Stimulated activated effector memory CD8-positive, alpha-beta T cell treated with anti-CD3 and anti-CD28 coated beads, Interleukin-12 subunit alpha, Interleukin-12 subunit beta, amount 100 ng/mL, for 72 hours (primary cell): Measurements from ENCODE around the gene SRGAP1.

Experiments
- ATAC-seq: fragments of 150-1000 bp; cut with Tn5 transposase; 2 replicates; pipeline ENCODE4 v1.10.0; 2021
- DNase-seq, 2 donors: peaks; one replicate each; pipeline ENCODE4 v3.0.0; 2021 to 2022; ENCODE audit warnings: low spot score in 2 of 2
- H3K27ac Mint-ChIP-seq: one replicate; pipeline ENCODE4 v1.8.0; 2022; ENCODE audit warnings: mild to moderate bottlenecking, mixed read lengths
- H3K36me3 Mint-ChIP-seq: one replicate; pipeline ENCODE4 v1.8.0; 2022; ENCODE audit warnings: mild to moderate bottlenecking, mixed read lengths
- H3K4me1 Mint-ChIP-seq: one replicate; pipeline ENCODE4 v1.8.0; 2022; ENCODE audit warnings: mixed read lengths
- H3K4me3 Mint-ChIP-seq: one replicate; pipeline ENCODE4 v1.8.0; 2022; ENCODE audit warnings: mild to moderate bottlenecking, mixed read lengths
- H3K9me3 Mint-ChIP-seq: one replicate; pipeline ENCODE4 v1.8.0; 2022; ENCODE audit warnings: mixed read lengths

The SRGAP1 gene

DNA sequence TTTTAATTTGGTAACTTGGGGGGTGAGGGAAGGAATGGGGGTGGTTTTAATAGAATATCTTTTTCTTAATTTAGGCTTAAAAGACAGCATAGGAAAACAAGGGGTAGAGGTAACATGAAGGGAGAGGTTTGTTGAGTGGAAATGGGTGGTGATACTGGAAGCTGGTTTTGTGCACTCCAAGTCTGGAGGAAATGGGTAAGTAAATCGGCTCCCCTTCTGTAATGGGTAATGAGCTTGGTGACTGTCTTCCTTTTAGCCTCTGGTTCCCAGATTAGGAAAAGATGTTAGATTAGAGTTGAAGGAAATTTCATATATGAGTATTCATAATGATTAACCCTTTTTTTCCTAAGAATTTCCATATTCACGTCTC lies 122.1 kb downstream of the SRGAP1 start:
- DNase-seq = no peak
- no peaks in the 10 kb centered on the region for H3K9me3 Mint-ChIP-seq
- no peaks in the 10 kb centered on the region for H3K36me3 Mint-ChIP-seq
- ATAC-seq = no peak
- H3K27ac Mint-ChIP-seq = no peak overlapping the region
- no peaks in the 10 kb centered on the region for H3K4me1 Mint-ChIP-seq
- H3K4me3 Mint-ChIP-seq = no peak overlapping the region

DNA sequence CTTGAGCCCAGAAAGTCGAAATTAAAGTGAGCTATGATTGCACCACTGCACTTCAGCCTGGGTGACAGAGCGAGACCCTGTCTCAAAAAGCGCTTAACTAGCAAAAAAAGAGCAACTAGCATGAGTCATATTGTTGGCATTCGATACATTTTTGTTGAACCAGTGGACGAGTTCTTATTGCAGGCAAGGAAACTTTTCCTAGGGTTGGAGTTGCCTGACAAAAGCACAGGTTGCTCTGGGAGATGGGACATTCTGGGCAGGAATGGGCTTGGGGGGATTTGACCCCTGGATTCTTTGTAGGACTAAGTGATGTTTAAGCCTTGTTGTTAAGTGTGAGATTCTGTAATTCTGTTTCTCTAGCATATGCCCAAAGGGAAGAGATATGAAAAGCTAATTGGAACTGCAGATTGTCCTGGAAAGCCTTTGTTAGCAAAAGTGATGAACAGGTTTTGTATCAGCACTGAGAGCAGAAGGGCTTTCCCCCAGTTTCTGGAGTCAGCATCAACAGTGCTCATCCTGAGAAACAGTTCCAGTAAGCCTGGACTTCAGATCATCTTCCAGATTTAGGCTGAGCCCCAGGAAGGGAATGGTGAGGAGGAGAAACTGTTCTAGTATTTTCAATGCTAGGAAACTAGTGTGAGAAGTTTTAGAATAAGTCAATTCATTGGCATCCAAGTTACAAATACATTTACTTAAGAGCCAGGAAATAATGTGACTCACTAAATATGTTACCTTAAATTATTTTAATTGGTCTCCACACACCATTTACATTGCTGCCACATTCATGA lies 123.1 kb downstream of the SRGAP1 start:
- H3K36me3 Mint-ChIP-seq = no peaks in the 10 kb centered on the region
- no peaks in the 10 kb centered on the region for H3K9me3 Mint-ChIP-seq
- H3K4me1 Mint-ChIP-seq = no peaks in the 10 kb centered on the region
- no peak for DNase-seq
- no peak for ATAC-seq
- no peak overlapping the region for H3K4me3 Mint-ChIP-seq
- H3K27ac Mint-ChIP-seq = no peak overlapping the region

DNA sequence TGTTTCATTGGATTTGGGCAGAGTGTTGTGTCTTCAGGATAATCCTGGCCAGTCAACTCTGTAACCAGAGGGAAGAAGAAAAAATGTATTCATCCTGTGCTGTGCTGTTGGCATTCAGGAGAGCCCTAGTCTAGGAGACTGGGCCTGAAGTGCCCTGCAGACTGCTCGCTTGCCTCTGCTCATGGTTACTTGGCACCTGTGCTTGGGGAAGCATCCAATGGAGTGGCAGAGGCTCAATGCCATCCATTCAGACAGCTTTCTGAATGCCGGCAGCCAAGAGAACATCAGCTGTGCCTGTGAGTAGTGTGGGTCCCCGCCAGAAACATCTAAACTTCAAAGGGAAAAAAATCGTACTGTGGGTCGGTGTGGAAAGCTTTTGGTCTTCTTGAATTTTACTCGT lies 124.2 kb downstream of the SRGAP1 start:
- H3K4me1 Mint-ChIP-seq = no peaks in the 10 kb centered on the region
- ATAC-seq = no peak
- no peak overlapping the region for H3K27ac Mint-ChIP-seq
- H3K36me3 Mint-ChIP-seq = no peaks in the 10 kb centered on the region
- no peak overlapping the region for H3K4me3 Mint-ChIP-seq
- H3K9me3 Mint-ChIP-seq = no peaks in the 10 kb centered on the region
- DNase-seq = no peak

DNA sequence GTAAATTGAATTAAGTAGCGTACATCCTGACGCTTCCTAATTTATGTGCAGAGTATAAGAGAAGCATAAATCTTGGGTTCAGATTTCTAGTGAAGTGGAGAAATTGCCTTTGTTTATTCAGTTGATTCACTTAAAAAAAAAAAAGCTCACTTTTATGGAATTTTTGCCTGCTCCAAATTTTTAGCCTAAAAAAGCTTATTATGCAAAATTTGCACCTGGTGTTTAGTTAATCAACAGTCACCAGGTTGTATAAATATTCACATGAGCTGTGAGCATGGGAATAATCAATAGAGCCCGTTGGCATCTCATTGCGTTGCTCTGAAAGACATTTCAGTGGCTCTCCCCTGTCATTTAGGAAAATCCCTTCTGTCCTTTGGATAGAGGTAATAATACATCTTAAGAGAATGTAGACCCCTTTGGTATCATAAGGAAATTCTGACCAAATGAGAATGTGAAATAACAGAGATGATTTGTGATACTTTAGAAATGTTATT lies 132.4 kb downstream of the SRGAP1 start:
- no peak overlapping the region for H3K4me3 Mint-ChIP-seq
- no peaks in the 10 kb centered on the region for H3K4me1 Mint-ChIP-seq
- ATAC-seq = no peak
- no peaks in the 10 kb centered on the region for H3K36me3 Mint-ChIP-seq
- H3K27ac Mint-ChIP-seq = no peak overlapping the region
- no peak for DNase-seq
- H3K9me3 Mint-ChIP-seq = no peaks in the 10 kb centered on the region

DNA sequence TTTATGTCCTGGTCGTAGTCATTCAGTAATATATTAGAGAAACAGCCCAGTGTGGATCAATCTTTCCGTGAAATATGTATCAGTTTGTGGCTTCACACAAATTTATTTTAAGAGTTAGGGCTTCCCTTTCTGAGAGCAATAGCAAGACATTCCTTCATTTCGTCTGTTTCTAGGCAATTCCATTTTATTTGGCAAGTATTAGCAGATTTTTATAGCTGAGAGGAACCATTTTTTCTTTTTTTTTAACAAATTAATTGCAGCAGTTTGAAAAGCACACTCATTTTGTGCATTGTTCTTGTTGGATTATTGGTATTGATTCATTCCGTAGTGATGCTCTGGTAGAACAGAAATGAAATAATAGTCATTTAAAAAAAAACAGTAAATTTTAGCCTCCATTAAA lies 132.9 kb downstream of the SRGAP1 start:
- Mint-ChIP-seq H3K4me3 (no peak overlapping the region), H3K27ac (no peak overlapping the region), H3K36me3 (no peaks in the 10 kb centered on the region), H3K4me1 (no peaks in the 10 kb centered on the region), H3K9me3 (no peaks in the 10 kb centered on the region)
- ATAC-seq = no peak
- DNase-seq = no peak

DNA sequence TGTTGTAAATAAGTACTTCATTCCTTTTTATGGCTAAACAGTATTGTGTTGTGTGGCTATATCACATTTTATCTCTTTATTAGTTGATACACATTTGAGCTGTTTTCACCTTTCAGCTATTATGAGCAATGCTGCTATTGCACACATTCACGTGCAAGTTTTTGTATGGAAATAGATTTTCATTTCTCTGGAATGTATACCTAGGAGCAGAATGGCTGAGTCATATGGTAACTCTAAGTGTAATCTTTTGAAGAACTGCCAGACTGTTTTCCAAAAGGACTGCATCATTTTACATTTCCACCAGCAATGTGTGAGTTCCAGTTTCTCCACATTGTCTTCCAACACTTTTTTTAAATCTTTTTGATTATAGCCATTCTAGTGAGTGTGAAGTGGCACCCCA lies 134.0 kb downstream of the SRGAP1 start:
- DNase-seq = no peak
- no peaks in the 10 kb centered on the region for H3K36me3 Mint-ChIP-seq
- no peaks in the 10 kb centered on the region for H3K4me1 Mint-ChIP-seq
- H3K4me3 Mint-ChIP-seq = no peak overlapping the region
- no peak overlapping the region for H3K27ac Mint-ChIP-seq
- ATAC-seq = no peak
- no peaks in the 10 kb centered on the region for H3K9me3 Mint-ChIP-seq

DNA sequence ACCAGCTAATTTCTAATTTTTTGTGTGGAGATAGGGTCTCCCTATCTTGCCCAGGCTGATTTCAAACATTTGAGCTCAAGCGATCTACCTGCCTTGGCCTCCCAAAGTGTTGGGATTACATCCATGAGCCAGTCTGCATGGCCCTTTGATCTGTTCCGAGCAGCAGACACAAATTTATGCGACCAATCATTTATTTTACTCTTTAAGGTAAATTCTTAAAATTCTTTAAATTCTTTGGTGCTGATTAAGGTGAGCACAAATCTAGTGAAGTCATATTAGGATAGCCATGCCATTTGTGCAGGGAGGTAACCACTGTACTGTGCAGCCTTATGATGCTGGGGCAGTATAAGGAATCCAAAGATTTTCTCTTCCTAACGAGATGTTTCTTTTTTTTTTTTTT lies 135.7 kb downstream of the SRGAP1 start:
- no peak for ATAC-seq
- no peaks in the 10 kb centered on the region for H3K9me3 Mint-ChIP-seq
- no peak for DNase-seq
- no peaks in the 10 kb centered on the region for H3K4me1 Mint-ChIP-seq
- no peak overlapping the region for H3K27ac Mint-ChIP-seq
- H3K4me3 Mint-ChIP-seq = no peak overlapping the region
- no peaks in the 10 kb centered on the region for H3K36me3 Mint-ChIP-seq

DNA sequence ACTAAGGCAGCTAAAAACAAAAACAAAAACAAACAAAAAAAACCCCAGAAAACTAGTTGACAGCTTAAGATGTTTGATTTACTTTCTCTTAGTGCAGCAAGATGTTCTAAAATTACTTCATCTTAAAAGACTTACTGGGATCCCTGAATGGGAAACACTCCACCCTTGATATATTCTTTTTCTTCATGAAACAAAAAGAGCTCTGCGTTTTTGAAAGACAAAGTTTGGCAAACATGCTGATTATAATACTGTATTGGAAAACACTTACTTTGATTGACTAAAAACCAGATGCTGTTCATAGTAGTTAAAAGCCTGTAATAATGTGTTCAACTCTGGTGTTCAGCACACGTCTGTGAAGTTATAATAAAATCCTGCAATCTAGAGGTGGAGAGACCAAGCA lies 136.8 kb downstream of the SRGAP1 start:
- no peak for DNase-seq
- no peak overlapping the region for H3K4me3 Mint-ChIP-seq
- ATAC-seq = no peak
- H3K27ac Mint-ChIP-seq = no peak overlapping the region
- no peaks in the 10 kb centered on the region for H3K9me3 Mint-ChIP-seq
- no peaks in the 10 kb centered on the region for H3K4me1 Mint-ChIP-seq
- H3K36me3 Mint-ChIP-seq = no peaks in the 10 kb centered on the region

DNA sequence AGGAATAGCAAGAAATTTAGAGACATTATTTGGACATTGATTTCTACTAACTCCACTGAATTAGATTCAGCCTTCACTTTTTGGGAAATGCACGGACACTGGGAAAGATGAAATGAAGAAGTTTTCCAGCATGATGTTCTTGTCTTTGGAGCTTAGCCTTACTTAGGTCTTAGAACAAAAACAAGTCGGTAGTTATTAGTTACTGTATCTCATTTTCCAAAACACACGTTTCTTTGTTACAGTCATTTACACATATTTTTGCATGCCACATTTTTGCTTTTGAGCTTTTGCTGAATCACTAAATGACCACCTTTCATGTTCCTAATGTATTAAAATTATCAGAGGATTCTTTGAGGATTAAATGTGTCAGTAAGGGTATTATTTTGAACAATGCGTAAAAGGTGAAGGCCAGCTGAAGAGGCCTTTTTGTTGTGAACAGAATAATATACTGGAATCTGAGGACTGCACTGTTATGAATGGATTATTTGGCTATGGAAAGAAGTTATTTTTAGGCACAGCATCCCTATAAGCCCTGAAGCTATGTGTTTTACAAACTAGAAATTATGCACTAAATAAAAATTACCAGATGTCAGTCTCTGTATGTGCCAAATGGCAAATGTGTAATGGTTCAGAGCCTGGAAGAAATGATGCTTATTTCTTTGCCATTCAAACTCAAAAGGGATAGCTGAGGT lies 138.2 kb downstream of the SRGAP1 start:
- Mint-ChIP-seq H3K4me3 (no peak overlapping the region), H3K27ac (no peak overlapping the region), H3K9me3 (no peaks in the 10 kb centered on the region), H3K36me3 (no peaks in the 10 kb centered on the region), H3K4me1 (no peaks in the 10 kb centered on the region)
- DNase-seq = no peak
- ATAC-seq = no peak

DNA sequence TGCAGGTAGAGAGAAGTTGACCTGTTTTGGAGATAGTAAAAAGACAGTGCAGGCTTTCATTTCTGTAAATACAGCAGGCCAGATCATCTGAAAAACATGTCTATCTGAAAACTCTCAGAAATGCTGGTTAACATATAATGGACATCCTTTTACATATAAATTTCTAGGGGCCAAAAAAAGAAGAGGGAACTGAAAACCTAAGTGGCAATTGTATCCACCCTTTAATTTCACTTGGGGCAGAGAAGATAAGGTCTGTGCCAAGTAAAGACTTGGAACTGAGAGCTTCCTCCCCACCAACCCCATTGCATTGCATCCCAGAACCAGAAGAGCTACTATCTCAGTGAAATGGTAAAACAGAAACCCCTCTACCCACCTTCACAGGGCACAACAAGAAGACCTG lies 141.0 kb downstream of the SRGAP1 start:
- ATAC-seq (no peak), DNase-seq (no peak)
- Mint-ChIP-seq H3K36me3 (no peaks in the 10 kb centered on the region), H3K4me3 (no peak overlapping the region), H3K9me3 (no peaks in the 10 kb centered on the region), H3K4me1 (no peaks in the 10 kb centered on the region), H3K27ac (no peak overlapping the region)

DNA sequence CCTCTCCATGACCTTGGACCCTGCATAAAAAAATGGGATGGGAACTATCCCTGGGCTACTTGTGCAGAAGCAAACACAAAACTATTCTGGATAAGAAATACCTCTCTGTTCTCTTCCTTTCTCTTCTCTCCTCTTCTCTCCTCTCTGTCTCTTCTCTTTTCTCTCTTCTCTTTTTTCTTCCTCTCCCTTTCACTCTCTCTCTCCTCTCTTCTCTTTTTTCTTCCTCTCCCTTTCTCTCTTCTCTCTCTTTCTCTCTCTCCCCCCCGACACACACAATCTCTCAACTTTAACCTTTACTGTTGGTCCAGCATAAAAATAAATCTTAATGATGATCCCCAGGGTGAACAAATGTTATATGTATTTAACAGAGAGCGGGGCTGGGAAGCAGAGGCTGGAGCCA lies 141.4 kb downstream of the SRGAP1 start:
- no peaks in the 10 kb centered on the region for H3K4me1 Mint-ChIP-seq
- H3K4me3 Mint-ChIP-seq = no peak overlapping the region
- DNase-seq (no peak), ATAC-seq (no peak)
- H3K36me3 Mint-ChIP-seq = no peaks in the 10 kb centered on the region
- H3K27ac Mint-ChIP-seq = no peak overlapping the region
- H3K9me3 Mint-ChIP-seq = no peaks in the 10 kb centered on the region

DNA sequence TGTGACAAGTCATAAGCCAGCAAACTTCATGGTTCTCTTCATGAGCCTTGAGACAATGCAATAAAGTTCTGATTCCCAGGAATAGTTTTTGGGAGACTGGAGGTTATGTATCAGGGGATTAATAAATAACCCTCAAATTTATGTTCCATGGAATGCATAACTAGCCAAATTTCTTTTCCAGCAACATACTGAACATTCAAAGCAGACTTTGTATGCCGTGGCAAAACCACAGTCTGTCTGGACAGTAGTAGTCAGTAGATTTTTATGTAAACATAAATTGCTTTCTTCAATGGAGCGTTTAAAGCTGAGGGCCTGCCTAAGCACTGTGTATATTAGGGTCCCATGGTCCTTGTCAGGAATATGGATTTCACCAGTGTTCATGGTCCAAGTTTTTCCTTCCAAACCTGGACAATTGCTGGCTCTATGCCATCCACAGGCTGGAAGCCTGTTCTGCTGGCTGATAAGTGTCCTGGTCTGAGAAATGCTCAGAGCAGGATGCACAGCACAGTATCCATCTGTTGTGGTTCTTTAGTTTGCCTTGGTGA lies 144.9 kb downstream of the SRGAP1 start:
- Mint-ChIP-seq H3K9me3 (no peaks in the 10 kb centered on the region), H3K4me3 (no peak overlapping the region), H3K27ac (no peak overlapping the region), H3K4me1 (no peaks in the 10 kb centered on the region), H3K36me3 (no peaks in the 10 kb centered on the region)
- DNase-seq (no peak), ATAC-seq (no peak)

DNA sequence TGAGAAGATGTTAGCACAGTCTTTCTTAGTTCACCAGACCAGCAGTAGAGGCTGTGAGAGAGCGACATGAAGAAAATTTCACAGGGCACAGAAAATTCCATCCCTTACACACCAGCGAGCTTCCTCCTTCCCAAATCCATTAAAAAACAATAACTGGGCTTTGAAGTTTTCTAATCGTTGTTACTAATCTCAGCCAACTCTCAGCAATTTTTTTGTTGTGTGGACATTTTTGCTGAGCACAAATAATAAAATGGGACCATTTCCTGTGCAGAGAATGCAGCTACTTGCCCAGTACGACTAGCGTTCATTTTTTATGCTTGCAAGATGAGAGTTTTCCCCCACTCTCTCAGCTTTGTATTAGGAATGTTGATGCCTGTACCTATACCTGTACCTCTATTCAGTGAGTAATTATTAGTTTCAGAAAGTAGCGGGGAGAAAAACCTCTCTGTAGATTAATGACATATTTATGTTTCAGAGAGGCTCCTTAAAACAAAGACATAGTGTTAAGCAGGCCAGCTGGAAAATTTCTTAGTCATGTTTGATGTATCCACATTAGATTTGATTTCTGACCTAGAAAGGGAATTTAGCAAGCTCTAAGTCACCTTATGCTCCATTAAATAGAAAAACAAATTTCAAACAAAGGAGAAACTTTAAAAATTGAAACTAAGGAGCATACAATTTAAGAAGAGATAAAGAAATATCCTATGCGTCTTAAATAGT lies 146.5 kb downstream of the SRGAP1 start:
- DNase-seq = no peak
- Mint-ChIP-seq H3K36me3 (no peaks in the 10 kb centered on the region), H3K4me3 (no peak overlapping the region), H3K9me3 (no peaks in the 10 kb centered on the region), H3K4me1 (no peaks in the 10 kb centered on the region), H3K27ac (no peak overlapping the region)
- ATAC-seq = no peak

DNA sequence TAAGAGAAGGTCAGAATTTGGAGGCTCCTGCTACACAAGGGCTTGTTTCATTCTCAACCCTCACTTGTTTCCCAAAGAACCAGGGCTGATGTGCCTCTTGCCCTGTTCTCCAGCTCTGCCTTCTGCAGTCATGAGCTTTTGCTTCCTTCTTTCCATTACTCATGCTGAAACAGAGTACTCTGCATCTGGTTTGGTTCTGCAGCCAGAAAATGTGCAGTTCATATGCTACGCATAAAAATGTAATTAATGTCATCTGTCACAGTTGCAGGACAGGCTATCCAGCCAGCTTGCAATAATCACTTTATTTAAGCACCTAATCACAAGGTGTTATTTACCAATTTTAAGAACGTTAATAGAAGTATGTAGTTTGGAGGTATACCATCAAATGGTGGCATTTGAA lies 150.2 kb downstream of the SRGAP1 start:
- Mint-ChIP-seq H3K9me3 (no peaks in the 10 kb centered on the region), H3K4me1 (no peaks in the 10 kb centered on the region), H3K4me3 (no peak overlapping the region), H3K36me3 (no peaks in the 10 kb centered on the region), H3K27ac (no peak overlapping the region)
- no peak for DNase-seq
- no peak for ATAC-seq

DNA sequence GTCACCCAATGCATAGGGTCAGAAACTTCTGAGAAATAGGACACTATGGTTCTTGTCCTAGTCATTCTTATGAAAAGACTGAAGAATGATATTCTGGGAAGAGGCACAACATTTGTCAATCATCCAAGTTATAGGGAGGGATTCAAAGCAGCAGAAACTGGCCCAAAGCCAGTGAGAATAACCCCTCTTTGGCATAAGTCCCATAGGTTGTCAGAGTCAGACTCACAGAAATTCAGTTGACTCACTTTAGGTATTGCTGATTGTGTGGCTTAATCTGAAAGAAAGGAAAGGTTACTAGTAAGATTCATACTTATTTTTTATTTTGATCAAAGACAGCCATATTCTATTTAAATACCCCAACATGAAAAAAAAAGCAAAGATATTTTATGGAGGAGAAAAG lies 151.0 kb downstream of the SRGAP1 start:
- Mint-ChIP-seq H3K4me3 (no peak overlapping the region), H3K36me3 (no peaks in the 10 kb centered on the region), H3K4me1 (no peaks in the 10 kb centered on the region), H3K9me3 (no peaks in the 10 kb centered on the region), H3K27ac (no peak overlapping the region)
- ATAC-seq = no peak
- DNase-seq = no peak

DNA sequence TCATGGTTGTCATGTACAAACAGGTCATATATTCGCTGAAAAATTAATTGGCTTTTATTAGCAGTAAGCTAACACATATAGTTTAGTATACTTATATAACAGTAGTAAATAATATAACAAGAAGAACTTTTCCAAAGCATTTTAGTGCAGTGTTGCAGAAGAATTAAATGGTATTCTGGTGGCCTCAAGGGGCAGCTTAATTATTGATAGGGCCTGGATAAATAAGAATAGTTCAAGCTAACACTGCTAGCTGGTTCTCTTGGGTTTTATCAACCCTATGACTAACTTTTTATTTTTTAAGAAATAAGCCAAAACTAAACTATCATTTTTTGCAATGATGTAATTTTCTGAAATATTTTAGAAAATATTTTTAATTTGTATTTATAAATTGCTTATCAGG lies 152.1 kb downstream of the SRGAP1 start:
- H3K36me3 Mint-ChIP-seq = no peaks in the 10 kb centered on the region
- ATAC-seq = no peak
- H3K9me3 Mint-ChIP-seq = no peaks in the 10 kb centered on the region
- H3K27ac Mint-ChIP-seq = no peak overlapping the region
- no peaks in the 10 kb centered on the region for H3K4me1 Mint-ChIP-seq
- DNase-seq = no peak
- H3K4me3 Mint-ChIP-seq = no peak overlapping the region
